ENCODE measurements around the gene NME7. TPM values are rescaled to one million over a fixed set of nuclear protein-coding genes. Genes with fewer than 3 reads are reported as not detected.
A peak's percentile ranks its signal among the peaks of the same experiment; 100 is the strongest.

Gene NME7
- total and polyA plus RNA-seq, 4 donors = 7.8 to 26.5 (median 9.4) TPM

- no peaks in the 10 kb centered on the region for H3K9me3 ChIP-seq (ENCODE audit: control insufficient read depth in 4 of 4, low read length in 3 of 4)
- TF ChIP-seq NR2F2 (IDR thresholded peaks at IDR 0.05) = no peak
- TF ChIP-seq GABPA (IDR thresholded peaks at IDR 0.05 in 1 of 2, conservative IDR thresholded peaks at IDR 0.05 in 1 of 2) = no peak
- TF ChIP-seq ATF3 (IDR thresholded peaks at IDR 0.05) = no peak
- no peak for TF ChIP-seq JUND (IDR thresholded peaks at IDR 0.05)
- no peak for TF ChIP-seq ZBTB33 (IDR thresholded peaks at IDR 0.05)
- no peak for TF ChIP-seq EGR1 (IDR thresholded peaks at IDR 0.05; ENCODE audit: low read depth in 2 of 2)
- no peak for TF ChIP-seq REST (IDR thresholded peaks at IDR 0.05)
- TF ChIP-seq SP1 (IDR thresholded peaks at IDR 0.05) = no peak
- no peak for TF ChIP-seq FOXA2 (IDR thresholded peaks at IDR 0.05)
- no peak for TF ChIP-seq RXRA (IDR thresholded peaks at IDR 0.05)
- TF ChIP-seq CTCF (IDR thresholded peaks at IDR 0.05; ENCODE audit: low read depth, low read length, missing input control) = no peak
- no peak for TF ChIP-seq HNF4A (conservative IDR thresholded peaks at IDR 0.05)
- peaks cover 2 to 32% (median 23%) of the 10 kb centered on the region in 4 donors for H3K36me3 ChIP-seq (ENCODE audit: control insufficient read depth in 4 of 4, insufficient read depth in 3 of 4, low read depth in 1 of 4, low read length in 3 of 4)
- peaks cover 0 to 11% (median 6%) of the 10 kb centered on the region in 4 donors for H3K4me1 ChIP-seq (ENCODE audit: control insufficient read depth in 4 of 4, insufficient read depth in 4 of 4, low read length in 3 of 4)
- peak overlapping the region in 1 of 2 donors; percentile 29 for H3K27ac ChIP-seq (ENCODE audit: low read depth in 1 of 2, low read length in 2 of 2)
- no peak overlapping the region for H3K9ac ChIP-seq (ENCODE audit: low read depth in 1 of 2, low read length in 2 of 2)
- 81% methylated on average over 6 of the region's 6 CpGs for WGBS
- DNase-seq (ENCODE audit: low spot score) = no peak
- no peaks in the 10 kb centered on the region for H3K27me3 ChIP-seq (ENCODE audit: control insufficient read depth in 4 of 4, insufficient read depth in 4 of 4, low read length in 3 of 4)
- no peak overlapping the region for H3K4me3 ChIP-seq (ENCODE audit: low read depth in 1 of 3, low read length in 3 of 3)
Measured at GRCh38 chr1:169121146-169121923, 246.3 kb downstream of the NME7 start.

GRCh38 chr1:169120066-169120465 is 247.5 kb downstream of the NME7 start:
- WGBS = 72% methylated on average over 5 of the region's 5 CpGs
- no peak for TF ChIP-seq FOXA2 (IDR thresholded peaks at IDR 0.05)
- peak; percentile 58 for TF ChIP-seq NR2F2 (IDR thresholded peaks at IDR 0.05)
- TF ChIP-seq FOXA1 (IDR thresholded peaks at IDR 0.05) = no peak
- Histone ChIP-seq H3K27me3 (ENCODE audit: control insufficient read depth in 4 of 4, insufficient read depth in 4 of 4, low read length in 3 of 4) (no peaks in the 10 kb centered on the region), H3K36me3 (ENCODE audit: control insufficient read depth in 4 of 4, insufficient read depth in 3 of 4, low read depth in 1 of 4, low read length in 3 of 4) (peaks cover 2 to 26% (median 13%) of the 10 kb centered on the region in 4 donors), H3K9ac (ENCODE audit: low read depth in 1 of 2, low read length in 2 of 2) (no peak overlapping the region), H3K4me1 (ENCODE audit: control insufficient read depth in 4 of 4, insufficient read depth in 4 of 4, low read length in 3 of 4) (peaks cover 3 to 23% (median 13%) of the 10 kb centered on the region in 4 donors), H3K9me3 (ENCODE audit: control insufficient read depth in 4 of 4, low read length in 3 of 4) (no peaks in the 10 kb centered on the region), H3K27ac (ENCODE audit: low read depth in 1 of 2, low read length in 2 of 2) (peak overlapping the region; percentile 4 to 11), H3K4me3 (ENCODE audit: low read depth in 1 of 3, low read length in 3 of 3) (no peak overlapping the region)
- no peak for DNase-seq (ENCODE audit: low spot score)

Data from liver (tissue), 9 donors.